Mesothelial cell of epicardium (in vitro differentiated cells): ENCODE results near the gene PPP2R2B. TPM values are rescaled to one million over a fixed set of nuclear protein-coding genes. Genes with fewer than 3 reads are reported as not detected.
A peak's percentile ranks its signal among the peaks of the same experiment; 100 is the strongest.

Experiments
- DNase-seq, 2 experiments: peaks; one replicate each; pipeline ENCODE4 v3.0.0; 2021; ENCODE audit warnings: low spot score in 2 of 2; ENCODE audit not compliant: unreplicated experiment in 2 of 2
- H3K27ac Mint-ChIP-seq: 2 replicates; pipeline ENCODE4 v1.8.0; 2021; ENCODE audit warnings: mixed read lengths
- H3K27me3 Mint-ChIP-seq: 2 replicates; pipeline ENCODE4 v1.8.0; 2021; ENCODE audit warnings: low read depth, mixed read lengths
- H3K36me3 Mint-ChIP-seq: 2 replicates; pipeline ENCODE4 v1.8.0; 2021; ENCODE audit warnings: mixed read lengths
- H3K4me1 Mint-ChIP-seq: 2 replicates; pipeline ENCODE4 v1.8.0; 2021; ENCODE audit warnings: mixed read lengths
- H3K4me3 Mint-ChIP-seq: 2 replicates; pipeline ENCODE4 v1.8.0; 2021; ENCODE audit warnings: mild to moderate bottlenecking, moderate library complexity, mixed read lengths
- H3K9me3 Mint-ChIP-seq: 2 replicates; pipeline ENCODE4 v1.8.0; 2021; ENCODE audit warnings: mixed read lengths
- total RNA-seq: library from RNA; stranded (reverse); gene quantifications from 3 replicates; pipeline ENCODE4 v1.2.1, GENCODE V29; 2021
- TF ChIP-seq, protein P1 (sequence below): fragments of 200-600 bp; sonication (generic); IDR thresholded peaks from one replicate; pipeline ENCODE4 v1.5.0; 2021; ENCODE audit warnings: antibody characterized with exemption; ENCODE audit not compliant: unreplicated experiment

PPP2R2B gene
- total RNA-seq, 1 donor from 2014 or later: 18.2 TPM

DNA sequence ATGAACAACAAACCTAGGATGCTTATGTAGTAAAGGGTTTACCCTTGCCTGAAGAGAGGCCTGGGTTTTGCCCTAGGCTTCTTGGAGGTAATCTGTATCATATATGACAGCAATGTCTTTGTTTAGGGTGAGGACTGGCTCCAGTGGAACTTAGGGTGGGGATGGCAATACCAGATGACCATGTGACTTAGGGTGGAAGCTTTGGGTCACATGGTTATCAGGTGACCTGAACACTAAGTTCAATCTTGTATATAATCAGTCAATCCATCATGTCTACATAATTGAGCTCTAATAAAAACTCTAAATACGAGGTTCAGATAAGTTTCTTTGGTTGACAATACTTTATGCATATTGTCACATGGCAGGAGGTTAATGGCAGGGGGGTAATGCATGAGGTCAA is 10.6 kb upstream of the PPP2R2B start:
- TF ChIP-seq, protein P1, sequence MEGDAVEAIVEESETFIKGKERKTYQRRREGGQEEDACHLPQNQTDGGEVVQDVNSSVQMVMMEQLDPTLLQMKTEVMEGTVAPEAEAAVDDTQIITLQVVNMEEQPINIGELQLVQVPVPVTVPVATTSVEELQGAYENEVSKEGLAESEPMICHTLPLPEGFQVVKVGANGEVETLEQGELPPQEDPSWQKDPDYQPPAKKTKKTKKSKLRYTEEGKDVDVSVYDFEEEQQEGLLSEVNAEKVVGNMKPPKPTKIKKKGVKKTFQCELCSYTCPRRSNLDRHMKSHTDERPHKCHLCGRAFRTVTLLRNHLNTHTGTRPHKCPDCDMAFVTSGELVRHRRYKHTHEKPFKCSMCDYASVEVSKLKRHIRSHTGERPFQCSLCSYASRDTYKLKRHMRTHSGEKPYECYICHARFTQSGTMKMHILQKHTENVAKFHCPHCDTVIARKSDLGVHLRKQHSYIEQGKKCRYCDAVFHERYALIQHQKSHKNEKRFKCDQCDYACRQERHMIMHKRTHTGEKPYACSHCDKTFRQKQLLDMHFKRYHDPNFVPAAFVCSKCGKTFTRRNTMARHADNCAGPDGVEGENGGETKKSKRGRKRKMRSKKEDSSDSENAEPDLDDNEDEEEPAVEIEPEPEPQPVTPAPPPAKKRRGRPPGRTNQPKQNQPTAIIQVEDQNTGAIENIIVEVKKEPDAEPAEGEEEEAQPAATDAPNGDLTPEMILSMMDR: no peak
- Mint-ChIP-seq H3K9me3 (no peaks in the 10 kb centered on the region), H3K27ac (no peak overlapping the region), H3K4me1 (peaks cover 9% of the 10 kb centered on the region), H3K36me3 (no peaks in the 10 kb centered on the region), H3K4me3 (no peak overlapping the region), H3K27me3 (no peaks in the 10 kb centered on the region)
- no peak for DNase-seq

DNA sequence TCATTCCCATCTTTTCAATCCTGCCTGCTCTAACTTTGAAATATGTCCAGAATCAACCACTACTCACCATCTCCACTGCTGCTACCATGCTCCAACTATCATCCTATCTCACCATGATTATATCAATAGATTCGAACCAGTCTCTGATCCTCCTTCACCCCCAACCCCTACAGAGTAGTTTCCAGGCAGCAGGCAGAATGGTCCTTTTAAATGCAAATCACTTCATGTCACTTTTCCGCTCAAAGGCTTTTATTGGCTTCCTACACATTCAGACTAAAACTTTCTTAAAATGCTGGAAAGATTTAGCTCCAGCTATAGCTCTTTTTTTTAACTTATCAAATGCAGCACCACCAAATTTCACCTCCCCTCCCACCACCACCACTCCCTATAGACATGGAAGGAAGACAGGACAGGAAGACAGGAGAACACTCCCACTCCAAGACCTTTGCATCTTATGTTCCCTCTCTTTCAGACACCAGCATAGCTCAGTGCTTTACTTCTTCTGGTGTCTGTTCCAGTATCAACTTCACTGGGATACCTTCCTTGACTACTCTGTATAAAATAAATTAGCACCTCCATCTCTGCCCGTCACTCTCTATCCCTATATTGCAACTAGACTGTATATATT is 9.9 kb upstream of the PPP2R2B start:
- Mint-ChIP-seq H3K27ac (no peak overlapping the region), H3K36me3 (no peaks in the 10 kb centered on the region), H3K9me3 (no peaks in the 10 kb centered on the region), H3K4me1 (peaks cover 15% of the 10 kb centered on the region), H3K27me3 (no peaks in the 10 kb centered on the region), H3K4me3 (no peak overlapping the region)
- TF ChIP-seq, protein P1: no peak
- DNase-seq: no peak

DNA sequence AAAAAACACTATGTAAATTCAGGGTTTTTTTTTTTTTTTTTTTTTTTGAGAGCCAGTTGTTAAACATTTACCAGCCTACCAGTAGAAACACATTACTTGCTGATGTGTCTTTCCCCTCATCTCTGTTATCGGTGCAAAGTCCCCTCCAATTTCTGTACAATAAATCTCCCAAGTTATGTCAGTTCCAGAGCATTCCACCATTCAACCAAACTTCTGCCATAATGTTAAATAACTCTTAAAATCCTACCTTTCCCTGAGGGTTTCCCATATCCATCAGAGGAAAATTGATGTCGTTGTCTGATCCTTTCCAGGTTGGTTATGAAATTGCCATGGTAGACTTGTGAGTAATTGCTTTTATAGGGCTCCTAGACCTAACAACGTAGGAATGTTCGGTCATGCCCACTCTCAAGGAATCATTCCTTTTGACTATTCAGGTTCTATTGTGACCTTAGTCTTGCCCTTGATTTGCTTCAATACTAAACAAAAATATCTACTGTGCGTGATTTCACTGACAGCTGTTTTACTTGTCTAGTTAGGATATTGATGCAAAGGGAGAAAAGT is 5.6 kb upstream of the PPP2R2B start:
- H3K27me3 Mint-ChIP-seq: peaks cover 13% of the 10 kb centered on the region
- no peaks in the 10 kb centered on the region for H3K36me3 Mint-ChIP-seq
- TF ChIP-seq, protein P1: no peak
- no peak overlapping the region for H3K4me3 Mint-ChIP-seq
- H3K27ac Mint-ChIP-seq: peak overlapping the region; percentile 5
- H3K9me3 Mint-ChIP-seq: no peaks in the 10 kb centered on the region
- peaks cover 13% of the 10 kb centered on the region for H3K4me1 Mint-ChIP-seq
- DNase-seq: no peak

DNA sequence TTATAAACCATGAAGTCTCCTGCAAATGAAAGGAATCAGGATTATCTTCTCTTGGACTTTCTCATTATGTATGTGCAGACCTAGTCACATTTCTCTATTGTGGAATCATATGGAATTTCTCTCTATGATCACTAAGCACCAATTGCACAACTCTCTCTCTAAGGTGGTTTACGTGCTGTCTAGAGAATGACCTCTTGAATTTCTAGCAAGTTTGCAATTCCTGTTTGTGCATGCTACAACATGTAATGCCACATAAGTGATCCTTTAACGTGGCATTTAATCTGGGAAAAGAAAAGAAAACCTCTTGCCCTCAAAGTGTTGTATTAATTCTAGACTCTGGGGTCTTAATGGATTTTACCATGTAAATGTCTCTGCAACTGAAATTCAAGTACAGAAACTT is 5.0 kb upstream of the PPP2R2B start:
- Mint-ChIP-seq H3K4me1 (peaks cover 17% of the 10 kb centered on the region), H3K4me3 (no peak overlapping the region), H3K36me3 (no peaks in the 10 kb centered on the region), H3K9me3 (no peaks in the 10 kb centered on the region), H3K27ac (no peak overlapping the region), H3K27me3 (peaks cover 18% of the 10 kb centered on the region)
- TF ChIP-seq, protein P1: no peak
- no peak for DNase-seq

DNA sequence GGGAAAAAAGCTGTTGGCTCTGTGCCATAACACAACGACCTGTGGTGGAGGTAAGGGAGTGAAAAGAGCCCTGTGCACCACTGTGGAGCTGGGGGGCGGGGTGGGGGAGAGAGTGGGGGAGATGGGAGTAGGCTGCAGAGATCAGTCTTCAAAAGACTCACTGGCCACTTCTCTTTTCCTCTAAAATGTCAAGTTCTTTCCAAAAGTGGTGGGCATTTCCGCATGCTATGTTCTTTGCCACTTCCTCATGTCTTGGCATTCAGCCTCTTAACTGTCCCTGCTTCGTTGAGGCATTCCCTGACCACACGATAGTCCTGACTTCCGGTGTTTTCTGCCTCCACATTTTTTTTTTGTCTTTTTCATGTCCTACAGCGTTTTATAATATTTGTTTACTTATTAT is 2.4 kb upstream of the PPP2R2B start:
- Mint-ChIP-seq H3K4me3 (no peak overlapping the region), H3K4me1 (peaks cover 31% of the 10 kb centered on the region), H3K27me3 (peaks cover 37% of the 10 kb centered on the region), H3K27ac (no peak overlapping the region), H3K36me3 (no peaks in the 10 kb centered on the region), H3K9me3 (no peaks in the 10 kb centered on the region)
- DNase-seq: no peak
- TF ChIP-seq, protein P1: no peak
